NCI-H128 (cell line): Measurements from ENCODE around the gene ACADVL.
"Not testable (repeated sequence)": the region's sequence is repeated elsewhere in the genome, so short reads cannot be mapped to it uniquely, and the experiment has no call there.

ENCODE experiments used
- DNase-seq: peaks from one replicate; lab custom pipeline; 2025; ENCODE audit not compliant: unreplicated experiment; lab: John Stamatoyannopoulos, UW

ACADVL gene

DNA sequence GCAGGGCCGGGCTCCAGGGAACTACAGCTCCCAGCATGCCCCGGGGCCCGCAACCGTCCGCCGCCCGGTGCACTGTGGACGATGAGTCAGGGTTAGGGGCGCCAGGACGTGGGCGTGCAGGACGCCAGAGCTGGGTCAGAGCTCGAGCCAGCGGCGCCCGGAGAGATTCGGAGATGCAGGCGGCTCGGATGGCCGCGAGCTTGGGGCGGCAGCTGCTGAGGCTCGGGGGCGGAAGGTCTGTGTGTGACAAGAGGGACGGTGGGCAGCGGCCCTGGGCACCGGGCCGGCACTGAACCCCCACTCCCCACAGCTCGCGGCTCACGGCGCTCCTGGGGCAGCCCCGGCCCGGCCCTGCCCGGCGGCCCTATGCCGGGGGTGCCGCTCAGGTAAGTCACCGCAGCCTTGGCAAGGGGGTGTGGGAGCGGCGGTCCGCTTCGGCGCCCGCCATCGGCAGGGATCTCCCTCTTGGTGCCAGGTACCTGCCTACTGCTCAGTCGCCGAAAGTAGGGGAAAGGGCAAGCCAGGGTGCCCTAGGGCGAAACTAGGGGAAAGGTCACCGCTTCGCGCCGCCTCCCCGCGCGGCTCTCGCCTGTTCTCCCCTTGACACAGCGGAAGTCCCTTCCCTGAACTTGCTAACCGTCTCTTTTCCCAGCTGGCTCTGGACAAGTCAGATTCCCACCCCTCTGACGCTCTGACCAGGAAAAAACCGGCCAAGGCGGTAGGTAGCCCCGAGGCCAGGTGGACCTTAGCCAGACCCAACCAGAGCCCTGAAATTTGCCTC, at the start of gene ACADVL, which contains the start of gene DLG4:
ACADVL (plus strand) TSS at position 127 of the 781 bp plus-strand sequence; CDS start at position 174, 47 bp downstream.
DLG4 (minus strand) TSS at position 25 of the 781 bp plus-strand sequence.
- peak; percentile 17 for DNase-seq

DNA sequence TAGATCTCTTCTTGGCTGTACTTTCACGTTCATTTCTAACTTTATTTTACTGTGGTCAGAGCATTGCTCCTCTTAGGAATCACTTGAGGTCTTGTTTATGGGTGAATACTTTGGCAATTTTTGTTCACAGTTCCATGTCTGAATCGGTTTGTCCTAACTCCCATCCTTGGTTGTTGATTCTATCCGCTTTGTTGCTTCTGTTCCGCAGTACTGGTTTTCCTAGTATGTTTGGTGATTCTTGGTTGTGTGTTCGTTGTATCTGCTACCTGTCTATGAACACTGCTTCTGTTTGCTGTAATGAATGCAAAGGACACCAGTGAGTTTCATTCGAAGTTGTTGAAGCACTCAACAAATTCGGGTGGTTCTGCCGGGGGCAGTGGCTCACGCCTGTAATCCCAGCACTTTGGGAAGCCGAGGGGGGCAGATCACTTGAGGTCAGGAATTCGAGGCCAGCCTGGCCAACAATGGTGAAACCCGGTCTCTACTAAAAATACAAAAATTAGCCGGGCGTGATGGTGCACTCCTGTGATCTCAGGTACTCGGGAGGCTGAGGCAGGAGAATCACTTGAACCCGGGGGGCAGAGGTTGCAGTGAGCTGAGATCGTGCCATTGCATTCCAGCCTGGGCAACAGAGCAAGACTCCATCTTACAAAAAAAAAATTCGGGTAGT, 47.1 kb upstream of the ACADVL start:
- not testable (repeated sequence) for DNase-seq

DNA sequence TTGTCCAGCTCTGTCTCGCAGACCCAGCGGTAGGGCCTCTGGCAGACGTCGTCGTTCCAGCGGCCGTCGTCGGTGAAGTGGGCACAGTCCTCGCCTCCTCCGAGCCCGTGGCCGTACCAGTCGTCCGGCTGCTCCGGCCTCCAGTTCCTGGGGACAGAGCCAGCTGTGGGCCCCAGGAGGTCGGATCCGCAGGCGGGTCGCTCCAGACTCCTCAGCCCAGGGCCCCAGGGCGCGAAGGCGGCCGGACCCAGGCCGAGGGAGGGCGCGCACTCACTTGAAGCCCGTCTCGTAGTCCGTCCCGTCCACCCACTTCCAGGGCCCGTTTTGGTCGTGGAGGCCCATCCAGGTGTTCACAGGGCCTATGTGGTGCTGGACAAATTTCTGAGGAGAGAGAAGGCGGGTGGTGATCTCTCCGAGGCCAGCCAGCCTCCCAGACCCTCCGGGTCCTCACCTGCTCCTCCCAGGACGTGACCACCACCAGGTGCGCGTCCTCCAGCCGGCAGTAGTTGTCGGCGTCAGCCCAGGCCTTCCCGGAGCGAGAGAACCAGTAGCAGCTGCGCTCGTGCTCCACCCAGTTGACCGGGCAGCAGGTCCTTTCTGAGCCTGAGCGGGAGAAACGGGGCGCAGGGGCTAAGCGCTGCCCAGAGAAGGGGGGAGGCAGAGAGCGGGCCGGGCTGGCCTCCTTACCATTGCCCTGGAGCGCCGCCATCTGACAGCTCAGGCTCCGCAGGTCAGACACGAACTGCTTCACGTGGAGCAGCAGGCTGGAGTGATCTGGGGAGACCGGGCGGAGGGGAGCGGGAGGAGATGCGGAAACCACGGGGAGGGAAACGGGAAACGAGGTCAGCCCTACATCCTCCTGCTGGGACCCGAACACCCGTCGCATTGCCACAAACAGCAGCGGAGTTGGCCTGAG, 45.8 kb upstream of the ACADVL start:
- no peak for DNase-seq

DNA sequence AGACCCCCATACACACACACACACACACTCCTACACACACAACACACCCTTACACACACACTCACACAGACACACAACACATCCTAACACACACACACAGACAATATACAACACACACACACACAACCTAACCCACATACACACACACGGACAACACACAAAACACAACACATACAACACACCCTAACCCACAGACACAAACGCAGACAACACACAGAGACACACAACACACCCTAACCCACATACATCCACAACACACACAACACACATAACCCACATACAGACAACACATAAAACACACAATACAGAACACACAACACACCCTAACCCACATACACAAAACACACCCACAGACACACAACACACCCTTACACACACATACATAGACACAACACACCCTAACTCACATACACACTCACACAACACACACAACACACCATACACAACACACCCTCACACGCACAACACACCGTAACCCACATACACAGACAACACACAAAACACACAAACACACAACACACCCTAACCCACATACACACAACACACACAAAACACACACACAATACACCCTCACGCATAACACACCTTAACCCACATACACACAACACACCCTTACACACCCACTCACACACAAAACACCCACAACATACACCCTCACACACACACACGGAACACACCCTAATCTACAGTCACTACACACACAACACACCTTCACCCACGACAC, 45.0 kb upstream of the ACADVL start:
- DNase-seq = no peak

DNA sequence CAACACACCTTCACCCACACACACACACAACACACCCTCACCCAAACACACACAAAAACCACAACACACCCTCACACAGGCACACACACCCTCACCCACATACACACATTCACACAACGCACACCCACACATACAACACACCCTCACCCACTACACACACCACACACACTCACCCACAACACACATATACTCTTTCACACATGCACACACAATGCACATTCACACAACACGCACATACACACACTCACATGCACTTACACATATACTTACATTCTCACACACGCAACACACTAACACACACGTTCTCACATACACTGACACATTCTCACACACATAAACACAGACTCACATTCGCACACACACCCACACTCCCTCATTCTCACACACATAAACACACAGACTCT, 44.4 kb upstream of the ACADVL start:
- DNase-seq = no peak

DNA sequence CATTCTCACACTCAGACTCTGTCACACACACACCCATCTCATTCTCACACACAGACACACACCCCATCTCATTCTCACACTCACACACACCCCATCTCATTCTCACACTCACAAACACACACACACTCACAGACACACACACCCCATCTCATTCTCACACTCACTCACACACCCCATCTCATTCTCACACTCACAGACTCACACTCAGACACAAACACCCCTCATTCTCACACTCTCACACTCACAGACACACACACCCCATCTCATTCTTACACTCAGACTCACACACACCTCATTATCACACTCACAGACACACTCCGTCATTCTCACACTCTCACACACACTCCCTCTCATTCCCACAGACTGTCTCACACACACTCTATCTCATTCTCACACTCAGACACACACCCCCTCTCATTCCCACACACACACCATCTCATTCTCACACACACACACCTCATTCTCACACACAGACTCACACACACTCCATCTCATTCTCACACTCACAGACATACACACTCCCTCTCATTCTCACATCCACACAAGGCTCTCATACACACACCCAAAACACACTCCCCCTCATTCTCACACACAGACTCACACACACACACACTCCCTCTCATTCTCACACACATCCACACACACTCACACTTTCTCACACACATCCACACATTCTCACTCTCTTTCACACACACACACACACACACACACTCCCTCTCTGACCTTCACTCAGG, 43.5 kb upstream of the ACADVL start:
- DNase-seq = no peak

DNA sequence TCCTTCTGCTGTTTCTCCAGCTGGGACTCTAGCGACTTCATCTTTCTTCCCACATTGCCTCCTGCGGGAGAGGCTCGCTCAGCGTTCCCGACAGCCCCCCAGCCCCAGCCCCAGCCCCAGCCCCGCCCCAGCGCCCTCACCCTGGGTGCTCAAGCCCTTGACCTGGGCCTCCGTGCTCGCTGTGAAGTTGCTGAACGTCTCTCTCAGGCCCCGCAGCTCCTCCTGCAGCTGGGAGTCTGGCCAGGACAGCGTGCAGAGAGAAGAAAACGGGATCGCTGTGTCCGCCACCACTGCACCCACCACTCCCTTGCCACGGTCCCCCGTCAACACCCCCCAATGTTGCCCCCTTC, 42.9 kb upstream of the ACADVL start:
- DNase-seq = no peak

DNA sequence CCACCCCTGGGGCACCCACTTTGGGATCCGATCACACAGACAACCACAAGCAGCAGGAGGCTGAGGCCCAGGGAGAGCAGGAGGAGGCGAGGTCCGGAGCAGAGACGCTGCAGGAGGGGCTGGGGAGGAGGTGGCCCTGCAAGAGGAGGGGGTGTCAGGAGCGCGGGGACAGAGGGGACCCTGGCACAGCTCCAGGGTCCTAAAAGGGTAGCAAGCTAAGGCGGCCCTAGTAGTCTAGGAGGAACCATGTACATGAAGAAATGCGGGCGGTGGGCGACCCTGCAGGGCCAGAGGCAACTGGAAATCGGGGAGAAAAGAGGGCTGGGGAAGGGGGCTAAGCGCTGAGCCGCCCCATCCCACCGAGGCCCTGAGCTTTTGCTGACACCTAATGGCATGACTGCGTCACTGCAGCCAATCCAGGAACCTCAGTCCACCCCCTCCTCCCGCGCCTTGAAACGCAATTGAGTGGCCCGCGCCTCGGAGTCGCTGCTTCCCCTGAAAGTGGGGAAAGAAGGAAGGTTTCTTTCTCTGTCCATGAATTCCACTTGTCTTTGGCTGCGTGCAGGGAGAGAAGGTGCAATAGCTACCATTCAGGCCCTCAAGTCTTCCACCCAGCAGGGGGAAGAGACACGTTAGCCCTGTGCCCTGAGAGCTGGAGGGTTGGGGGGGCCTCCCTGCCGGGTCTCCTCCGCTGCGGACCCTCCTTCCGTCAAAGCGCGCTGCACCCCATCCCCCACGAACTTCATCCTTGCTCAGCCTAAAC, 42.4 kb upstream of the ACADVL start:
- DNase-seq = peak; percentile 75

DNA sequence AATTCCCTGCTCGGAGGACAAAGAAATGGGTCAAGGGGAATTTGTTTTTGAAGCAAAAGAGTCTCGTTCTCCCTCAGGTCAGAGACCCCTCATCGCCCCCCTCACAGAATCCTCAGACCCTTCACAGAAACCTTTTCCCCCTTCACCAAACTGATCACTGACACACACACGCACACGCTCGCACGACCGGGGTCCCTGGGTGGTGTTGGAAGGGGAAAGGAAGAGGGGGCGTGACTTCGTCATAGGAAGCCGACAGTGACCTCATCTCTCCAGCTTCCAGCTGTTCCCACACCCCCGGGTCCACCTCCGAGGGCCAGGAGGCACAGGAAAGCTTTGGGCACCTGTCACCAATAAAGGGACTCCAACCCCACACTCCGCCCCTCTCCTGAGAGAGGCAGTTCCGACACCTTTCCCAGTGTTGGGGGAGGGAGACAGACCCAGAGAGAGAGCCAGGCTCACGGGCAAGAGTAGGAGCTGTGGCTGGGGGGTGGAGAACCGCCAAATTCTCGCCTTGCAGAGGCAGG, 41.7 kb upstream of the ACADVL start:
- peak; percentile 52 for DNase-seq

DNA sequence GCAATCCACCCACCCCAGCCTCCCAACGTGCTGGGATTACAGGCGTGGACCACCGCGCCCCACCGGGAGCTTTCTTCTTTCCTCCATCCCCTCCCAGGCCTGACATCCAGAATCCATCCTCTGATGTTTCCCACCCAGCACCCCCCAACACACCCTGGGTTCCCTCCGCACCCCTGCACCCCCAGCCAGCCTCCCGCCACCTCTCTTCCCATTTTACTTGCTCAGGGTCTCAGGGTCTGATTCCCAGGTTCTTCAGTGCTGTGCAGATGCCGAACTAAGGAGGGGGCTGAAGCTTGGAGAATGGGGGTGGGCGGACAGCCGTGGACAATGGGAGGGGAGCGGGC, 40.8 kb upstream of the ACADVL start:
- DNase-seq = no peak

DNA sequence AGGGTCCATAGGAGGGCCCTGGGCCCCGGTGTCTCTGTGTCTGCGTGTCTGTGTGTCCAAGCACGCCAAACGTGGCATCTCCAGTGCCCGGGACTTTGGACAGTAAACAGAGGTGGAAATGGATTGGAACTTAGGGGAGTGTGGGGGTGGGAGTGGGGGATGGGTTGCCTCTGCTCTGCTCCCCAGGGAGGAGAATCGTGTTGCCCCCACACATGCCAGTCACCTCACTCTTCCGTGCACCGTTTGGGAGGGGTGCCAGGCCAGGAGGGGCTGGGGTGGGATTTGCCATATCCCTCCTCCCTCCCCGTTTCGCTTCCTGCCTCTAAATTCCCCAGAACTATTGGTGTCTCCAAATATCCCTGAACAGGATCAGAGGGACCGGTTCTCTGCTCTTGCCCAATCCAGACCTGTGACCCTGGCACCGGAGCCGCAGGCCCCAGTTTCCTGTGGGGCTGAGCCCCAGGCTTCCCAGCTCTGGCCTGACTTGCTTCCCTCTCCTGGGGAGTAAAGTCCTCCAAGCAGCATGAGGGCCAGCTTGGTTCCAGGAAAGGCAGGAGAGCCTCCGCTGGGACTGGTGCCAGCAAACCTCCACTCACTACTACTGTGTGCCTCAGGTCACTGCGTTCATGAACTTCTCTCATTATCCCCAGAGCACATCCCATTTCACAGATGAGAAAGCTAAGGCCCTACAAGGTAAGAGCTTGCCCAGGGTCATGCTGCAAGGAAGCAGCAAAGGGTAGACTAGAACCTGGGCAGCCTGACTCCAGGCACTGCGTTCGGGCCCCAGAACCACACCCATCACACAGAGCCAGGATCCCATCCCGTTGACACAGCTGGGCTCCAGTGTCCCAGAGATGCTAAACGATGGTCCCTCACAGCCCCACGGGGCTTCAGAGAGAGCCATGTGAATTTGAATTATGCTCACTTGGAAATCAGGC, 40.2 kb upstream of the ACADVL start, which contains the start of gene ASGR1:
ASGR1 (minus strand) TSS at position 54 of the 938 bp plus-strand sequence. CDS start 807 bp downstream, outside the sequence.
- DNase-seq = no peak

DNA sequence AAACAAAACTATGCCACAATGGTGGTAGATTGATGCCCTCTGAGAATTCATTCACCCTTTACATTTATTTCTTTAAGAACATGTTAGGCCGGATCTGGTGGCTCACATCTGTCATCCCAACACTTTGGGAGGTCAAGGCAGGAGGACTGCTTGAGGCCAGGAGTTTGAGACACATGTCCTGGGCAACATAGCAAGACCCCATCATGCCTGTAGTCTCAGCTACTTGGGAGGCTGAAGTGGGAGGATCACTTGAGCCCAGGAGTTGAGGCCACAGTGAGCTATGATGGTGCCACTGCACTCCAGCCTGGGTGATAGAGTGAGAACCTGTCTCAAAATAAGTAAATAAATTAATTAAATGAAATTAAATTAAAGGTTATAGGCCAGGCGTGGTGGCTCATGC, 37.6 kb upstream of the ACADVL start:
- not testable (repeated sequence) for DNase-seq

DNA sequence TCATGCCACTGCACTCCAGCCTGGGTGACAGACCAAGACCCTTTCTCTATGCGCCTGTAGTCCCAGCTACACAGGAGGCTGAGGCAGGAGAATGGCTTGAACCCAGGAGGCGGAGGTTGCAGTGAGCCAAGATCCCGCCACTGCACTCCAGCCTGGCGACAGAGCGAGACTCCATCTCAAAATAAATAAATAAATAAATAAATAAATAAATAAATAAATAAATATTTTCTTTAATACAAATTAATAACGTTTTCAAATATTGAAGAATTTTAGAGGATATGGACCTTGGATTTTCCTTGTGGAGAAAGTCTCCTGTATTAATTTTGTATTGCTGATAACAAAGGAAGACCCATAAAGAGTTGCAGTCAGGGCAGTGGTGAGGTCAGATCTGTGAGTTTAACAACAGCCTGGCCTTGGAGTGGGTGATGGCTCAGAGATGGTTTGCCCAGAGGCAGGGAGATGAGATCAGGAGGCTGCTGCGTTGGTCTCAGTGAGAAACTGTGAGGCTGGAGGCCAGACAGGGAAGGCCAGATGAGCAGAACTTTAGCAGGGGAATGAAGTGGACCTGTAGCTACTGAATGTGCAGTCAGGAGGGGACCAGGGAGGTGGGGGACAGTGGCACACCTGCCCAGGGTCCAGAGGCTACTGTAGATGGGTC, 36.2 kb upstream of the ACADVL start:
- DNase-seq = no peak

DNA sequence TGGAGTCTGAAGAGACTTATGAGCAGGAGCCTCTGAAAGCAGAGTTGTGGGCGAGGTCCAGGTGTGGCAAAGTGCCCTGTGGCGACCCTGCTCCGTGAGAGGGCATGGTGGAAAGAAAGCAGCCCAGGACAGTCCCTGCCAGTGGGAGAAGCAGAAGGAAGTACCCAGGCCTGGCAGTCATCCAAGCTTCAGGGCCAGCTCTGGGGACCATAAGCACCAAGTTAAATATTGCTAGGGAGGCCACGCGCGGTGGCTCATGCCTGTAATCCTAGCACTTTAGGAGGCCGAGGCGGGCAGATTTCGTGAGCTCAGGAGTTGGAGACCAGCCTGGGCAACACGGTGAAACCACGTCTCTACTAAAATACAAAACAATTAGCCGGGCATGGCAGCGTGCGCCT, 35.6 kb upstream of the ACADVL start:
- DNase-seq = no peak

DNA sequence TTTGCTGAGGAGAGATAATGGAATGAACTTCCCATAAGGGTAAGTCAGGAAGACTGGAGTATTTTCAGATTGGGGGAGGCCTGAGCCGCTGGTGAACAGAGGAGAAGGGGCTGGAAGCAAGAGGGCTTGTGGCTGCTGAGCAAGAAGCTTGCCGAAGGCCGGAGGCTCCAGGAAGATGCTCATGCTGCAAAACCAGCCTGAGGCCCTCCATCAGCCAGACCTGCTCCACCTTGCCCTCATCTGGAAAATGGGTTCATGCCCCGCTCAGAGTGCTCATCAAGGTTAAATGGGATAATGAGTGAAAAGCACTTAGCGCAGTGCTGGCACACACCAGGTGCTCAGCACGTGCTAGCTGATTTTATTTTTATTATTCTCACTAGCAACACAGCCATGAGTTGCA, 35.1 kb upstream of the ACADVL start:
- no peak for DNase-seq

DNA sequence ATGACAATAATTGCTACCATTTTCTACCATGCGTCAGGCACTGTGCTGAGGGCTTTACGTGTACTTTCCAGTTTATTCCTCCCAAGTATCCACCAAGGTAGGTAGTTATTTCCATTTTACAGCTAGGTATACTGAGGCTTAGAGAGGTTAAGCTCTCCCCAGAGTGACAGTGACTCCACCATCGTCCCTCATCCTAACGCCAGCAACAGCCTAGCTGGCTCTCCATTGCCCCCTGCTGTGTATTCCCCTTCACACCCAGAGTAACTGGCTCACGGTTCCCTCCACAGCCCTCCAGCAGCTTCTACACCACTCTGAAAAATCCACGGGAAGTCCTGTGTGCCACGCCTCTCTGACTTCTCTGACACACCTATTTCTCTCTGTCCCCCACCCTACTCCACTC, 33.5 kb upstream of the ACADVL start:
- DNase-seq = no peak

DNA sequence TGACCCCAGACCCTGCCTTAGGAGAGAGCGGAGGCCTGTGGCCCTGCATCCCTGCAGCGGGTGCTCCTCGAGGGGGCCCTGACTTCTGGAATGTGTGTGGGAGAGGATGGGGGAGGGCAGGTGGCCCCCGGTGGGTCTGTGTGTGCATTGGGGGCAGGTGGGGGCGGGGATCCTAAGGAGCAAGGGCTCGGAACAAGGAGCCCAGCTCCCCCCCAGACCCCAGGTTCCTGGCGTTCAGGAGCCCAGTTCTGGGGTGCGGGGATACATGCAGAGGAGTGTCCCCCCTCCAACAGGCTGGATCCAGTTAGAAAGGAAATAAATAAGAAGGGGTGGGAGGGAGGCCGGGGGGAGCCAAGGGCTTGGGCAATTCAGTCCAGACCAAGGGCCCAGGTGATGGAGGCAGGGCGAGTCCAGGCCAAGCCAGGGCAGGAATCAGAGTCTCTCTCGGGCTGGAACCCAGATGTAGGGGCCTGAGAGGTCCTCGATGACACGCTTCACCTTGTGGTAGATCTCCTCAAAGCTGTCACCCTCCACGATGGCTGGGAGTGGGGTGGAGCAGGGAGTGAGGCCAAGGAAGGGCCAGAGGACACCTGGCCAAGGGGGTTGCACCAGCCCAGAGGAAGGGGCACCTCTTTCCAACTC, 29.3 kb upstream of the ACADVL start:
- DNase-seq = no peak
